ENCODE data around the gene RBFOX2.
"Not testable (repeated sequence)": the region's sequence is repeated elsewhere in the genome, so short reads cannot be mapped to it uniquely, and the experiment has no call there.

Gene RBFOX2, protein sequence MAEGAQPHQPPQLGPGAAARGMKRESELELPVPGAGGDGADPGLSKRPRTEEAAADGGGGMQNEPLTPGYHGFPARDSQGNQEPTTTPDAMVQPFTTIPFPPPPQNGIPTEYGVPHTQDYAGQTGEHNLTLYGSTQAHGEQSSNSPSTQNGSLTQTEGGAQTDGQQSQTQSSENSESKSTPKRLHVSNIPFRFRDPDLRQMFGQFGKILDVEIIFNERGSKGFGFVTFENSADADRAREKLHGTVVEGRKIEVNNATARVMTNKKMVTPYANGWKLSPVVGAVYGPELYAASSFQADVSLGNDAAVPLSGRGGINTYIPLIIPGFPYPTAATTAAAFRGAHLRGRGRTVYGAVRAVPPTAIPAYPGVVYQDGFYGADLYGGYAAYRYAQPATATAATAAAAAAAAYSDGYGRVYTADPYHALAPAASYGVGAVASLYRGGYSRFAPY

DNA sequence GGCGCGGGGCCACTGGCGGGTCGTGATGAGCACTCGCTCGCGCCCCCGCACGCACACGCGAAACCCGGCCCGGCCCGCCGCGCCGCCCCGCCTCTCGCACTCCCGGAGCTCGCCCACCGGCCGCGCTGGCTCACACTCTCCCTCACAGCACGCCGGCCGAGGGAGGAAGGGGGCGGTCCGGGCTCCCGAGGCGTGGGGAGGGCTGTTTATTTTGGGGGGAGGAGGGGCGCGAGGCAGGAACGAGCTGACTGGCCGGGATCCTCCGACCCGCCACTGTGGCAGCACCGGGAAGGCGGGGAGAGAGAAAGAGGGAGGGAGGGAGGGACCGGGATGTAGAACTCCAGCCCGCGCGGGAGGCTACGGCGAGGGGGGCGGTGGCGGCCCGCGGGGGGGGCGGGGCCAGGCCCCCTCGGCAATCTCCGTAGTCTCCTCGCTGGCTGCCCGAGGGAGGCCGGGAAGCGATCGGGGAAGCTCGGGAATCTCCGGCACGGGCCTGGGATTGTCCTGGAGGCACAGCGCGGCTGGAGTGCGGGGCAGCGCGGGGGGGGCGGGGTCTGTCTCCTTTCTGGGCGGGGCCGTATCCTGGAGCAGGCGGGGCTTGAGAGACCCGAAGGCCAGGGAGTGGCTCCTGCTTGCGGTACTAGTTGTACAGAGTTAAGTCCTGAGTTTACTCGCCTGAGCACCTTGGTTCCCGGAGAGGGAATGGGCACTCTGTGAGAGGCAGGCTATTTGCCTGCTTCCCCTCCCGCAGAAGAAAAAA, at the start of gene RBFOX2:
Gene RBFOX2 (minus strand): TSS at position 179 of the 760 bp plus-strand sequence. CDS start 399 bp downstream, outside the sequence.
- DNase-seq: peak; percentile 94

DNA sequence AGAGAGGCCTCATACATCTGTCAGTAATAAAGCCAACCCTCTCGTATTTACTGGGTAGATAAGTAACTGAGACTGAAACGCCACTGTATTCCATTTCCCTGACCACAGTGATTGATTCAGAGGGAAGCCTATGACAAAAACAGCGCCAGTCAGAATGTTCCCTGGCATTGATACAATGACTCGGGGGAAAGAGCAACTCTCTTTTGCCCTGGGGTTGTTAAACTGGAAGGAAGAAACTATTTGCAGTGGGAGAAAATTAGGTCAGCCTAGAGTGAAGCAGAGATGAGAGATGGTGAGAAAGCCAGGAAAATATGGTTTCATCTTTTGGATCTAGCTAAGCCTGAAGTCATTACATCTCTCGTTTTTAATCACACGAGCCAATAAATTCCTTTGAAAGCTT, 48.6 kb upstream of the RBFOX2 start:
- DNase-seq: no peak

DNA sequence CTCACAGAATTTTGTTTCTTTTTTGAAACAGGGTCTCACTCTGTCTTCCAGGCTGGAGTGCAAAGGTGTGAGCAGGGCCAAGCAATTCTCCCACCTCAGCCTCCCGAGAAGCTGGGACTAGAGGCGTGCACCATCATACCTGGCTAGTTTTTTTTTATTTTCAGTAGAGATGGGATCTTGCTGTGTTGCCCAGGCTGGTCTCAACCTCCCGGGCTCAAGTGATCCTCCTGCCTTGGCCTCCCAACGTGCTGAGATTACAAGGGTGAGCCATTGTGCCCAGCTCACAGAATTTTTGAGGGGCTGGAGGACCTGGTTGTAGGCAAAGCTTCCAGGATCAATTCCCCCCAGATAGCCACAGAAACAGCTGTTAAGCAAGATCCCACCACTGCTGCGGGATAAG, 47.1 kb upstream of the RBFOX2 start:
- no peak for DNase-seq

DNA sequence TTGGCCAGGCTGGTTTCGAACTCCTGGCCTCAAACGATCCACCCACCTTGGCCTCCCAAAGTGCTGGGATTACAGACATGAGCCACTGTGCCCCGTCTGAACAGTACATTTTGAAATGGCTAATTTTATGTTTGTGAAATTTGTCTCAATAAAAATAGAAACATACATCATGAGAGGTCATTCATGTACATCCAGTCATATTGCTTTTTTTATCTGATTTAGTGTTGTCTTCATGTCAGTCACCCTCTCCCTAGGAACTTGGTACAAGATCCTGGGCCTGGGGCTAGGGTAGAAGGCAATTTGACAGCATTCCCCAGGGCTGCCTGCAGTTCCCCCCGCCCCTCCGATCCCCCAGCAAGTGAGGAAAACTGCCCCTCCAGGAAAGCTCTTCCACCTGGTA, 46.6 kb upstream of the RBFOX2 start:
- no peak for DNase-seq

DNA sequence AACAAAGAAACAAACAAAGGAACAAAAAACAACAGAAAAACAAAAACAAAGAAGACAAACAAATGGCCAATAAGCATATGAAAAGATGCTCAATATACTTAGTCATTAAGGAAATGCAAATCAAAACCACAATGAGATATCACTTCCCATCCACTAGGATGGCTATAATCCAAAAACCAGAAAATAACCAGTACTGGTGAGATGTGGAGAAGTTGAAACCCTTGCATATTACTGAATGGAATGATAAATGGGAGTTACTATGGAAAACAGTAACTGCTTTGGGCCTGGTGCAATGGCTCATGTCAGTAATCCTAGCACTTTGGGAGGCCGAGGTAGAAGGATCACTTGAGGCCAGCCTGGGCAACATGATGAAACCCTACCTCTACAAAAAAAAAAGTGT, 44.9 kb upstream of the RBFOX2 start:
- no peak for DNase-seq

DNA sequence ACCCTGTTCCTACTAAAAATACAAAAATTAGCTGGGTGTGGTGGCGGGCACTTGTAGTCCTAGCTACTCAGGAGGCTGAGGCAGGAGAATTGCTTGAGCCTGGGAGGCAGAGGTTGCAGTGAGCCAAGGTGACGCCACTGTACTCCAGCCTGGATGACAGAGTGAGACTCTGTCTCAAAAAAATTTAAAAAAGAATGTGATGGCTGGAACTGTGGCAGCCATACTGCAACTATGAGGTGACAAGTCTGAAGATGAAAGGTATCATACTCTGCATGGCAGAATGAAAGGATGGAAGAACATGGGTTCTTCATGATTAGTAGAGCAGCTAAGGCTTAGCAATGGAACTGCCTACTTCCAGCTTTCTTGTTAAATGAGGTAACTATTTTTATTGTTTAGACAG, 42.0 kb upstream of the RBFOX2 start:
- not testable (repeated sequence) for DNase-seq

DNA sequence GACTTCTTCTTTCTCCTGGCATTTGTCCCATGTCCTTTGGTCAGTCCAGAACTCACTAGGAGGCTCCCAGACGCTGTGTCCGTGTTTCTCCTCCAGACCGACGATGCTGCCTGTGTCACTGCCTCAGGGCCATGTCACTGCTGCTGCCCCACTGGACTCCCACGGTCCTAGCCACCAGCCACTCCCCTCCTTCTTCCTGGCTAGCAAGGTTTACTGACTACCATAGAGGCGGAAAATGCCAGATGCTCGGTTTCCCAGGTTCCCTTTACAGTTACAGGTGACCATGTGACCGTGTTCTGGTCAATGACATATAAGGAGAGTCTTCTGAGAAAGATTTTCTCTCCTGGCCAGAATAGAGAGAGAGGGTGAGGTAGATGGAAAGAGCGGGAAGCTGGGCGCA, 40.7 kb upstream of the RBFOX2 start:
- DNase-seq: no peak

DNA sequence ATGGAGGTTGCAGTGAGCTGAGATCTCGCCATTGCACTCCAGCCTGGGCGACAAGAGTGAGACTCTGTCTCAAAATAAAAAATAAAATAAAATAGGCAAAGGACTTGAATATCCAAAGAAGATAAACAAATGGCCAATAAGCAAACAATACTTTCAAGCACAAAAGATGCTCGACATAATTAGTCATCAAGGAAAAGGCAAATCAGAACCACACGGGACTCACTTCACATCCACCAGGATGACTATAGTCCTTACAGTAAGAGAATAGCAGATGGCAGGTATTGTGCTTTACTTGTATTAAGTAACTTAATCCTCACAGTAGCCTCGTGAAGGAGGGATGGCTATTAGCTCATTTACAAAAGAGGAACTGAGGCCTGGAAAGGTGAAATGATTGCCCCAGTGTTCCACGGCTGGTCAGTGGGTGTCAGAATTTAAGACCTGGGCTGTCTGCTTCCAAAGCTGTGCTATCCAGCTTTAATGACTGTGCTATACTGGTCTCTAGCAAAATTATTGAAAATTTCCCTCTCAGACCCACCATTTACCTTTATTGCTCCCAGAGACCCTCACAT, 40.2 kb upstream of the RBFOX2 start:
- DNase-seq: peak; percentile 65

DNA sequence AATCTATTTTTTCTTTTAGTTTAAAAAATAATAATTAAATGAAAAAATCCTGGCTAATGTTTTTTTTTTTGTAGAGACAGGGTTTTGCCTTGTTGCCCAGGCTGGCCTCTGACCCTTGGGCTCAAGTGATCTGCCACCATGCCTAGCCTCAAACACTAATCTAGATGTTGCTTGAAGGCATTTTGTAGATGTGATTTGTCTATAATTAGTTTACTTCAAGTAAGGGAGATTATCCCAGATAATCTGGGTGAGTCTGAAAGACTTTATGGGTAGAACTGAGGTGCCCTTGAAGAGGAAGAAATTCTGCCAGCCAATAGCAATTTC, 38.6 kb upstream of the RBFOX2 start:
- no peak for DNase-seq

DNA sequence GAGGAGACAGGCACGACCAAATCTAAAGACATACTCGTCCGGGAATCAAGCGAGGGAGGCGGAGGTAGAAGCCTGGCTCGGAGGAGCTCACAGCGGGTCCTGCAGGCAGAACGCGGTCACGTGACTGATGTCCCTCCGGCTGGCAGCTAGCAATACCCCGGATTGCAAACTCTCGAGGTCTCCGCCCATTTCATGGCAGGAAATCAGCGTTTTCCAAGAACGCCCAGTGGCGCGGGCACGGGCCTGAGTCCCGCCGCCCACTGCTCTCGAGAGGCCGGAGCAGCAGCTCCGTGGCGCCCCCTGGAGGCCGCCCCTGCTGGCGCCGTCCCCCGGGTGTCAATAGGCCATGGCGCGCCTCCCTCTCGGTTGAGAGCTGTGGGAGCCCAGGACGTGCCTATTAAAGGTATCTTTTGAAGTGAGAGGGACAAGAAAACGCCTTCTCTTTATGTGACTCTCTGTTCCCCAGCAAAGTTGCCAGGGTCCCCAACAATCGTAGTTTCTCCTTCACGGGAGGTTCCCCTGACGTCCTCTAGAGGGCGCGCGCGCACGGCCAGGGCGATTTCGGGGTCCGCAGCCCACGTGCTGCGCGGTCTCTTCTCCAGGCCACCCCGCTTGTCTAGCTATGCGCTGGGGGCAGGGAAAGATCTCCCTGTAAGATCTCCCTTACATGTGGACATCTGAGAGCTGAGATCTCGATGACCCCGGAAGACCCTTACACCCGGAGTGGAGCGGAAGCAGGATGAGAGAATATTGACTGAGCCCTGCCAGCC, 37.3 kb upstream of the RBFOX2 start:
- DNase-seq: peak; percentile 95

DNA sequence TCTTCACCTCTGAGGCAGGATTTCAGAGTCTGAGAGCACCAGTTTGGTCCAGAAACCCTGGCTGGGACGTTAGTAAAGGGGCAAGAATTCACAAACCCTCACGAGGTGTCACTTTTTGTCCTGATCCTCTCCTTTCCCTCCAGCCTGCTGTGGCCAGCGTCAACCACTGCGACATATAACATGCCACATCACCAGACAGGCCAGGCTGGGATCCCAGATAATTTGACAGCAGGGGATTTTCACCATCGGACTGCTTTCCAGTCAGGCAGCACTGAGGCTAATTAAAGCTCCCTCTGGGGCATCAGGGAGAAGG, 36.8 kb upstream of the RBFOX2 start:
- no peak for DNase-seq

DNA sequence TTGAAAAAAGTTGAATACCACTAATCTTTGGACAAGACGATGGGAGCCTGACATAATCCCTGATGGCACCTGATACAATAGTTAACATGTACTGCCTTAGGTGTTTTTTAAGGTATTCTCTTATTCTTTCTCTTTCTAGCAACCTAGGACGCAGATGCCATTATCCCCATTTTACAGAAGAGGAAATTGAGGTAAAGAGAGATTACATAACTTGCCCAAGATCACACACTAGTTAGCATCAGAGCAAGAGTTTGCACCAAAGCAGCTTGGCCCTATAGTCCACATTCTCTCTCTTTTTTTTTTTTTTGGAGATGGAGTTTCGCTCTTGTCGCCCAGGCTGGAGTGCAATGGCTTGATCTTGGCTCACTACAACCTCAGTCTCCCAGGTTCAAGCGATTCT, 35.7 kb upstream of the RBFOX2 start:
- DNase-seq: no peak

DNA sequence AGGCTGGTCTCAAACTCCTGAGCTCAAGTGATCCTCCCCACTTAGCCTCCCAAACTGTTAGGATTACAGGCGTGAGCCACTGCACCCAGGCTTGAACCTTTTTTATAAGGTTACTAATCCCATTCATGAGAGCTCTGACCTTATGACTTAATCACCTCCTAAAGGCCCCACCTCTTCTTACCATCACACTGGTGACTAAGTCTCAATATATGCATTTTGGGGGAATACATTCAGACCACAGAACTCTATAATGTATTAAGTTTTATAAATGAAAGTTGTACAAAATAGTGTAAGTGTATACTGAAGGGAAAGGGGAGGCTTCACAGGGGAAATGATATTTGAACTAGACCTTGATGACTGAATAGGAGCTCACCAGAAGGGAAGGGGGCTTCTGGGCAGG, 28.4 kb upstream of the RBFOX2 start:
- no peak for DNase-seq

DNA sequence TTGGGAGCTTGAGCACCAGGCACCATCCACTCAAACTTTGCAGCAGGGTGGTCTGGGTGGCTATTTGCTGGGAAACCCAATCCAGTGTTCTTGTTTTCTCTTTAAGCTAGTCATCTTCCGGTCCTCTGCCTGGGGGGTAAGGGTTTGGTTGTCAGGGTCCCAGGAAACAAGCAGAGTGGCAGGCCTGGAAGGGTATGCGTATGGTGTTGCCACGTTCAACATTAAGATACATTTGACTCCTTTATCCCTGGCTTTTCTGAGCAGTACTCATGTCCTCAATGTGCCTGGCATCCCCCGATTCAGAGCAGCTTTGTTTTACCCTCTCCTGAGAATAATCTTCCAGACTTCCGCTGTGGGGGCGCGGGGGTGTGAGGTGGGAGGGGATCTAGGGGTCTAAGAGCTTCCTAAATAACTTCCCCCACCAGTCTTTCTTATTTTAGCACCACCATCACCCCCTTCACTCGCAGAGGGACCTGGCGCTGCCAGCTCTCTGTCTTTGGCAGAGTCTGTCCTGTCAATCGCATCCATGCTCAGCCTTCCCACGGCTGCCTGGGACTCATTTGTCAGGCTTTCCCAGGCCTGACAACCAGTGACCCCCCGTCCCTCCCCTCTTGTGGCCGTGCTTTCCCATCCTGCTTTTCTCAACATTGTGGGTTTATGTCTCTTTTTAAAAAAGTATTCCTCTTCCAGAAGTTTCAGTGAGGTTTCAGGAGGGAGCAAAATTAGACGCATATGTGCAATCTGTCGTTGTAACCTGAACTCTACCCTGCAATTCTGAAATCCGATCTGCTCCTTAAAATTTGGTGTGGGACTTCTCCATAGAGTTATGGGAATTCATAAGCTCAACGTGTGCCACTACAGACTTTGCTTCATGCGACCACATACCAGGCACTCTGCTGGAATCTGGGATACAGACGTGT, 27.0 kb upstream of the RBFOX2 start:
- peak; percentile 65 for DNase-seq

DNA sequence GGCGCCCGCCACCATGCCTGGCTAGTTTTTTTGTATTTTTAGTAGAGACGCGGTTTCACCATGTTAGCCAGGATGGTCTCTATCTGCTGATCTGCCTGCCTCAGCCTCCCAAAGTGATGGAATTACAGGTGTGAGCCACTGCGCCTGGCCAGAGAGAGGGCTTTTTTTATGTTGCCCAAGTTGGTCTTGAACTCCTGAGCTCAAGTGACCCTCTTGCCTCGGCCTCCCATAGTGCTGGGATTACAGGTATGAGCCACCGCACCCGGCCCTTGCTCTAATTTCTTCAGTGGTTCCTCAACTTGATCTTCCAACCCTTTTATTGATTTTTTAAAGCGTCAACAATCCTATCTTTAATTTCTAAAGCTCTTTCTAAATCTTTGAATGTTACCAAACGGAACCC, 25.8 kb upstream of the RBFOX2 start:
- not testable (repeated sequence) for DNase-seq

DNA sequence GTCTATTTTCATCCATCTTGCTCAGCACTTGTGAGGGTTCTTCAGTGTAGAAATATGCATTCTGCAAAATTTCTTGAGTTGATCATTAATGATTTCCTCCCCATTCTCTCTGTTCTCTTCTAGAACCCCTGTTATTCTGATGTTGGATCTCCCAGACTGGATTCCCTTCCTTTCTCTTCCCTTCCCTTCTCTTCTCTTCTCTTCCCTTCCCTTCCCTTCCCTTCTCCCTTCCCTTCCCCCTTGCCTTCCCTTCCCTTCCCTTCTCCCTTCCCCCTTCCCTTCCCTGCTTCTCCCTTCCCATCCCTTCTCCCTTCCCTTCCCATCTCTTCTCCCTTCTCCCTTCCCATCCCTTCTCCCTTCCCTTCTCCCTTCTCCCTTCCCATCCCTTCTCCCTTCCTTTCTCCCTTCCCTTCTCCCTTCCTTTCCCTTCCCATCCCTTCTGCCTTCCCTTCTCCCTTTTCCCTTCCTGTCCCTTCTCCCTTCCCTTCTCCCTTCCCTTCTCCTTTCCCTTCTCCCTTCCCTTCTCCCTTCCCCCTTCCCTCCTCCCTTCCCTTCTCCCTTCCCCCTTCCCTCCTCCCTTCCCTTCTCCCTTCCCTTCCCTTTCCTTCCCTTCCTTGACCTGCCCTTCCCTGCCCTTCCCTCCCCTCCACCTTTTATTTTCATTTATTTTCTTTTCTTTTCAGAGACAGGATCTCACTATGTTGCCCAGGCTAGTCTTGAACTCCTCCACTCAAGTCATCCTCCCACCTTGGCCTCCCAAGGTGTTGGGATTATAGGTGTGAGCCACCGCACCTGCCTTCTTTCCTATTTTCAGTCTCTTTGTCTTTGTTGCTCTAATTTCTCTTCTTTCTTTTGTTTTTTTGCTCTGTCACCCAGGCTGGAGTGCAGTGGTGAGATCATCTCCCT, 24.9 kb upstream of the RBFOX2 start:
- DNase-seq: no peak

DNA sequence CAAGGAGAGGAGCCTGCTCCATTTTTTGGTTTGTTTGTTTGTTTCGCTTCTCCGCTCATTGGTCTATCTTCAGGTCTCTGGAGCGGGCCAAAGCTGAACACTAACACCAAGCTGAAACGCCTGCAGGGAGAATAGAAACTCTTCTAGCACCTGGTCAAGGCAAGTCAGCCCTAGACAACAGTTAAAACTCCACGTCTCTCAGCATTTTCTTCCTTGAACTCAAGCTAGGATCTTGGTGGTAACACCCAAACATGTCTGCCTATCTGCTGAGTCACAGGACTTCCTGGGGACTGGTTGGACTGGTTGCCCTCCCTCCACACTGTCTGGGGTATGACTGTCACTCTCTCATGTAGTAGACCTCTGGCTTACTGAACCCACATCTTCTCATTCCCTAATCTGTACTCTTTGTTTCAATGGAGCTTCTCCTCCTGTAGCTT, 23.9 kb upstream of the RBFOX2 start:
- no peak for DNase-seq

DNA sequence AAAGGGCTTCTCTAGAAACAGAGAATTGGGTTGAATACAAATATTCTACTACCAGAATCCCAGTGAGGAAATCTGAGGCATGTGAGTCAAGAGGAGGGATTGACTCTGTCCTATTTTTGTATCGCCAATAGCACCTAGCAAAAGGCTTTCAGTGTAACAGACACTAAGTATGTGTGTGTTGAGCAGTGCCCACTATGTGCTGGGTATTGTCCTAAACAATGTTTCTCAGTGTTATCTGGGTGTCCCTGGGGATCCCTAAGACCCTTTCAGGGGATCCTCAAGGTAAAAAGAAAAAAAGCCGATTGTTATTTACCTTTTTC, 21.0 kb upstream of the RBFOX2 start:
- DNase-seq: no peak

DNA sequence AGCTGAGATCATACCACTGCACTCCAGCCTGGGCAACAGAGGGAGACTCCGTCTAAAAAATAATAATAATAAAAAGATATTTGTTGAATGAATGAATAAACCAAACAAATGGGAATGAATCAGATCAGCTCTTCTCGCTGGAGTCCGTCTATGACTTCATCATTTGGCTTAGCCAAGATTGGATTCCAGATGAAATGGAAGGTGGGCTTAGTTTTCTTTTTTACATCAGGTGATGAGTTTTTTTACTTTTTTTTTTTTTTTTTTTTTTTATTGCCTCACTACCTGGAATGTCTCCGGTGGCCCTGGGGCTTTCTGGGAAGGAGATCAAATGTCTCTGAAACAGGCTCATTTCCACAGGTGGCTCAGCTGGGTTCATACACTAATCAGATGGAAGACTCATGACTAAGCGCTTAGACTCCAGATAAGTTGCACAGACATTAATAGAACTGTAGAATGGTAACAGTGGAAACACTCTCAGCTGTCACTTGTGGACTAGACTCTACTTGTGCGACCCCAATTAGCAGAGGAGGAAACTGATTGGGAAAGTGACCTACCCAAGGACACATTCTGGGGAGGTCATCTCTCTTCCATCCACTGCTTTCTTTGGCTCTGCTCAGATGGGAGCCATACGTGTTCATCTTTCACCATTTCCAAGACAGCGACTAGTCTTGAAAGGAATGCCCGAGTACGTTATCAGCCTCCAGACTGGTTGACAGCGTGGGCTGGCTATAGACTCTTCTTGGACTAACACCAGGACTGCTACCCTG, 20.5 kb upstream of the RBFOX2 start:
- peak; percentile 67 for DNase-seq

DNA sequence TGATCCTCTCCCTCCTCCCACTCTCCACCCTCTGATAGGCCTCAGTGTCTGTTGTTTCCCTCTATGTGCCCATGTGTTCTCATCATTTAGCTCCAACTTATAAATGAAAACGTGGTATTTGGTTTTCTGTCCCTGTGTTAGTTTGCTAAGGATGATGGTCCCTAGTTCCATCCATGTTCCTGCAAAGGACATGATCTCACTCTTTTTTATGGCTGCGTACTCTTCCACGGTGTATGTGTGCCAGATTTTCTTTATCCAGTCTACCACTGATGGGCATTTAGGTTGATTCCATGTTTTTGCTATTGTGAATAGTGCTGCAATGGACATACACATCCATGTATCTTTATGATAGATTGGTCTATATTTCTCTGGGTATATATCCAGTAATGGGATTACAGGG, 15.9 kb upstream of the RBFOX2 start:
- DNase-seq: not testable (repeated sequence)

DNA sequence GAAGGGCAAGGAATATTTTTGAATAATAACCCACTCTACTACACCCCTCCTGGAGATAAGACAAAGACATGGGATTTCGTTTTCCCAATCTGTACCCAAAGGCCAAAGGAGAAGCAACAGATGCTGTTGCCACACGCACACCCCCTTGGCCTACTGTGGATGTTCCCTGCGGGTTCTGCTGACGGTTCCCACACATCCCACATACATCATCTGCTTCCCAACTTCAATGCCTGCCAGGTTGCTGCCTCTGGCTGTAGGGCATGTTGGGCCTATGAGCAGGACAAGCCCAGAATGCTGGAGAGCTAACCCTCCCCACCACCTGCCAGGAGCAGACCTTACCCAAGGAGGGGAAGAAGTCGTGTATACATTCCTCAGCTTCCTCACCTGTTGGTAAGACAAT, 13.6 kb upstream of the RBFOX2 start:
- DNase-seq: no peak

Measured in NCI-H2171 (cell line).